WTC11 (cell line): Measurements from ENCODE around the gene ECHDC3. TPM values are rescaled to one million over a fixed set of nuclear protein-coding genes. Genes with fewer than 3 reads are reported as not detected.

Experiments
- ATAC-seq: fragments of 200-7000 bp; cut with Tn5 transposase; 2 replicates; pipeline ENCODE4 v1.10.0; 2021; ENCODE audit warnings: mild to moderate bottlenecking, moderate library complexity
- CTCF ChIA-PET: fragments of 300-600 bp; sonication (Branson Sonifier 250); formaldehyde crosslinking; loops from one replicate; lab custom pipeline; 2021; ENCODE audit warnings: antibody characterized with exemption; lab: Charles Lee
- POLR2A ChIA-PET: fragments of 350-600 bp; sonication (Branson Sonifier 250); formaldehyde crosslinking; loops from one replicate; lab custom pipeline; 2021; ENCODE audit warnings: antibody characterized with exemption; lab: Charles Lee
- DNase-seq: peaks from one replicate; pipeline ENCODE4 v3.0.0; 2021; ENCODE audit warnings: low spot score
- H3K27ac Mint-ChIP-seq: 2 replicates; pipeline ENCODE4 v1.8.0; 2021; ENCODE audit warnings: mixed read lengths
- H3K27me3 Mint-ChIP-seq: 2 replicates; pipeline ENCODE4 v1.8.0; 2021; ENCODE audit warnings: low read depth, mild to moderate bottlenecking, moderate library complexity, mixed read lengths
- H3K36me3 Mint-ChIP-seq: 2 replicates; pipeline ENCODE4 v1.8.0; 2021; ENCODE audit warnings: mixed read lengths
- H3K4me1 Mint-ChIP-seq: 2 replicates; pipeline ENCODE4 v1.8.0; 2022; ENCODE audit warnings: mixed read lengths
- H3K4me3 Mint-ChIP-seq: 2 replicates; pipeline ENCODE4 v1.8.0; 2021; ENCODE audit warnings: mild to moderate bottlenecking, moderate library complexity, mixed read lengths
- H3K9me3 Mint-ChIP-seq: 2 replicates; pipeline ENCODE4 v1.8.0; 2021; ENCODE audit warnings: mixed read lengths
- ATF6 ChIP-seq: sonication (generic); formaldehyde crosslinking; IDR thresholded peaks from 2 replicates; pipeline ENCODE4 v1.8.1; 2023; ENCODE audit warnings: mild to moderate bottlenecking, missing genetic modification reagents
- CREB1 ChIP-seq: sonication (generic); formaldehyde crosslinking; IDR thresholded peaks from 2 replicates; pipeline ENCODE4 v1.8.0; 2023; ENCODE audit warnings: mild to moderate bottlenecking, missing genetic modification reagents
- CREM ChIP-seq: sonication (generic); formaldehyde crosslinking; IDR thresholded peaks from 2 replicates; pipeline ENCODE4 v1.8.1; 2022; ENCODE audit warnings: mild to moderate bottlenecking, missing genetic modification reagents, moderate library complexity
- E2F1 ChIP-seq: sonication (generic); formaldehyde crosslinking; IDR thresholded peaks from 2 replicates; pipeline ENCODE4 v1.8.0; 2022; ENCODE audit warnings: mild to moderate bottlenecking, missing genetic modification reagents
- ETV6 ChIP-seq: sonication (generic); formaldehyde crosslinking; IDR thresholded peaks from 2 replicates; pipeline ENCODE4 v1.8.1; 2022; ENCODE audit warnings: mild to moderate bottlenecking, missing genetic modification reagents
- GABPB1 ChIP-seq: sonication (generic); formaldehyde crosslinking; IDR thresholded peaks from 2 replicates; pipeline ENCODE4 v1.8.1; 2023; ENCODE audit warnings: mild to moderate bottlenecking, missing genetic modification reagents
- IRF2 ChIP-seq: sonication (generic); formaldehyde crosslinking; IDR thresholded peaks from 2 replicates; pipeline ENCODE4 v1.8.0; 2022; ENCODE audit warnings: low read depth, missing genetic modification reagents, borderline replicate concordance
- MAX ChIP-seq: sonication (generic); formaldehyde crosslinking; IDR thresholded peaks from 2 replicates; pipeline ENCODE4 v1.8.0; 2022; ENCODE audit warnings: mild to moderate bottlenecking, missing genetic modification reagents
- NFYB ChIP-seq: sonication (generic); formaldehyde crosslinking; conservative IDR thresholded peaks from 2 replicates; pipeline ENCODE4 v1.8.0; 2022; ENCODE audit warnings: low read depth, missing genetic modification reagents
- SMAD3 ChIP-seq: sonication (generic); formaldehyde crosslinking; IDR thresholded peaks from 2 replicates; pipeline ENCODE4 v1.8.0; 2022; ENCODE audit warnings: missing genetic modification reagents, mild to moderate bottlenecking, borderline replicate concordance
- USF1 ChIP-seq: sonication (generic); formaldehyde crosslinking; IDR thresholded peaks from 2 replicates; pipeline ENCODE4 v1.8.0; 2022; ENCODE audit warnings: mild to moderate bottlenecking, missing genetic modification reagents
- ZNF281 ChIP-seq: sonication (generic); formaldehyde crosslinking; IDR thresholded peaks from 2 replicates; pipeline ENCODE4 v1.8.0; 2023; ENCODE audit warnings: mild to moderate bottlenecking, missing genetic modification reagents
- ZNF317 ChIP-seq: sonication (generic); formaldehyde crosslinking; IDR thresholded peaks from 2 replicates; pipeline ENCODE4 v1.8.1; 2023; ENCODE audit warnings: low read depth, mild to moderate bottlenecking, moderate library complexity, missing genetic modification reagents, borderline replicate concordance
- ZNF423 ChIP-seq: fragments of 250-450 bp; sonication (Bioruptor Pico); IDR thresholded peaks from 2 replicates; pipeline ENCODE4 v2.1.2; 2022; ENCODE audit warnings: mild to moderate bottlenecking, moderate library complexity
- total RNA-seq: library from RNA; stranded (reverse); gene quantifications from 3 replicates; pipeline ENCODE4 v1.2.3, GENCODE V29; 2021
- TF ChIP-seq, protein P1 (sequence below): sonication (generic); formaldehyde crosslinking; IDR thresholded peaks from 2 replicates; pipeline ENCODE4 v1.8.1; 2023; ENCODE audit warnings: mild to moderate bottlenecking, missing genetic modification reagents
- TF ChIP-seq, protein P2 (sequence below): sonication (generic); formaldehyde crosslinking; IDR thresholded peaks from 2 replicates; pipeline ENCODE4 v1.8.0; 2023; ENCODE audit warnings: missing genetic modification reagents, mild to moderate bottlenecking, borderline replicate concordance
- TF ChIP-seq, protein P3 (sequence below): sonication (generic); formaldehyde crosslinking; IDR thresholded peaks from 2 replicates; pipeline ENCODE4 v1.8.1; 2022; ENCODE audit warnings: mild to moderate bottlenecking, moderate library complexity, missing genetic modification reagents

Gene ECHDC3
- total RNA-seq, 1 experiment from 2014 or later: 17.1 TPM

DNA sequence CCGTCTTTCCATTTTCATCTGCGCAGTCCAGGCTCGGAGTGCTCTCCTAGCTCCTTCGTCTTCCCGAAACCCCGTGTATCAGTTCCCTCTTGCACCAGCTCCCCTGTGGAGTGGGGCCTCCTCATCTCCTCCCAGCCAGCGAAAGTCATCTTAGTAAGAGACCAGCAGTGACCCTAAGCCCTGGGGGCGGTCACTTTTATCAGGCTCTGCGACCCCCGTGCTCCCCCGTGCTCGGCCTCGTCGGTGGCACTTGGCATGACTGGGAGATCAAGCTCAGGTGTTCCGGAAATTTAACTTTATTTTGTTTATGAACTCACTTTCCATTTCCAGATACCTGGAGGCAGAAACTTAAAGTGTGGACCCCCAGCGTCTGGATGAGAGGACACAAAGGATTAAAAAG, 574 bp upstream of the ECHDC3 start:
- Mint-ChIP-seq H3K9me3 (peaks cover 29% of the 10 kb centered on the region), H3K4me3 (peak overlapping the region; percentile 57), H3K27me3 (peaks cover 42% of the 10 kb centered on the region), H3K36me3 (peaks cover 26% of the 10 kb centered on the region), H3K27ac (peak overlapping the region; percentile 50), H3K4me1 (peaks cover 20% of the 10 kb centered on the region)
- POLR2A ChIA-PET: no interaction called here
- CTCF ChIA-PET: interaction anchor here (0.6 to 1.2 kb wide), 3 partner anchors 16 to 245 kb away, joined by 3 to 4 read pairs (median 4); no protein-coding TSS in a partner anchor
- DNase-seq: no peak
- no peak for ATAC-seq
- TF ChIP-seq, protein P1, sequence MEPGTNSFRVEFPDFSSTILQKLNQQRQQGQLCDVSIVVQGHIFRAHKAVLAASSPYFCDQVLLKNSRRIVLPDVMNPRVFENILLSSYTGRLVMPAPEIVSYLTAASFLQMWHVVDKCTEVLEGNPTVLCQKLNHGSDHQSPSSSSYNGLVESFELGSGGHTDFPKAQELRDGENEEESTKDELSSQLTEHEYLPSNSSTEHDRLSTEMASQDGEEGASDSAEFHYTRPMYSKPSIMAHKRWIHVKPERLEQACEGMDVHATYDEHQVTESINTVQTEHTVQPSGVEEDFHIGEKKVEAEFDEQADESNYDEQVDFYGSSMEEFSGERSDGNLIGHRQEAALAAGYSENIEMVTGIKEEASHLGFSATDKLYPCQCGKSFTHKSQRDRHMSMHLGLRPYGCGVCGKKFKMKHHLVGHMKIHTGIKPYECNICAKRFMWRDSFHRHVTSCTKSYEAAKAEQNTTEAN: no peak
- TF ChIP-seq CREB1 (CRISPR knock-in tag) (peak; percentile 48; the same call in 1 of the 2 replicates), SMAD3 (CRISPR knock-in tag) (no peak), MAX (0 out of 2 replicates have a peak, but pooled peaks have one; percentile 2), ETV6 (CRISPR knock-in tag) (no peak)

- peaks cover 24% of the 10 kb centered on the region for H3K36me3 Mint-ChIP-seq
- H3K4me3 Mint-ChIP-seq: peak overlapping the region; percentile 52
- H3K4me1 Mint-ChIP-seq: peaks cover 13% of the 10 kb centered on the region
- peaks cover 41% of the 10 kb centered on the region for H3K27me3 Mint-ChIP-seq
- H3K9me3 Mint-ChIP-seq: peaks cover 27% of the 10 kb centered on the region
- ChIA-PET POLR2A (no interaction called here), CTCF (no interaction called here)
- no peak overlapping the region for H3K27ac Mint-ChIP-seq
- TF ChIP-seq ZNF423 (CRISPR knock-in tag) (no peak), GABPB1 (CRISPR knock-in tag) (no peak), ZNF281 (no peak), NFYB (CRISPR knock-in tag) (no peak), CREM (no peak), USF1 (no peak; the same call in 1 of the 2 replicates), IRF2 (CRISPR knock-in tag) (no peak), E2F1 (no peak), ATF6 (CRISPR knock-in tag) (no peak), ZNF317 (CRISPR knock-in tag) (no peak)
- TF ChIP-seq, protein P2, sequence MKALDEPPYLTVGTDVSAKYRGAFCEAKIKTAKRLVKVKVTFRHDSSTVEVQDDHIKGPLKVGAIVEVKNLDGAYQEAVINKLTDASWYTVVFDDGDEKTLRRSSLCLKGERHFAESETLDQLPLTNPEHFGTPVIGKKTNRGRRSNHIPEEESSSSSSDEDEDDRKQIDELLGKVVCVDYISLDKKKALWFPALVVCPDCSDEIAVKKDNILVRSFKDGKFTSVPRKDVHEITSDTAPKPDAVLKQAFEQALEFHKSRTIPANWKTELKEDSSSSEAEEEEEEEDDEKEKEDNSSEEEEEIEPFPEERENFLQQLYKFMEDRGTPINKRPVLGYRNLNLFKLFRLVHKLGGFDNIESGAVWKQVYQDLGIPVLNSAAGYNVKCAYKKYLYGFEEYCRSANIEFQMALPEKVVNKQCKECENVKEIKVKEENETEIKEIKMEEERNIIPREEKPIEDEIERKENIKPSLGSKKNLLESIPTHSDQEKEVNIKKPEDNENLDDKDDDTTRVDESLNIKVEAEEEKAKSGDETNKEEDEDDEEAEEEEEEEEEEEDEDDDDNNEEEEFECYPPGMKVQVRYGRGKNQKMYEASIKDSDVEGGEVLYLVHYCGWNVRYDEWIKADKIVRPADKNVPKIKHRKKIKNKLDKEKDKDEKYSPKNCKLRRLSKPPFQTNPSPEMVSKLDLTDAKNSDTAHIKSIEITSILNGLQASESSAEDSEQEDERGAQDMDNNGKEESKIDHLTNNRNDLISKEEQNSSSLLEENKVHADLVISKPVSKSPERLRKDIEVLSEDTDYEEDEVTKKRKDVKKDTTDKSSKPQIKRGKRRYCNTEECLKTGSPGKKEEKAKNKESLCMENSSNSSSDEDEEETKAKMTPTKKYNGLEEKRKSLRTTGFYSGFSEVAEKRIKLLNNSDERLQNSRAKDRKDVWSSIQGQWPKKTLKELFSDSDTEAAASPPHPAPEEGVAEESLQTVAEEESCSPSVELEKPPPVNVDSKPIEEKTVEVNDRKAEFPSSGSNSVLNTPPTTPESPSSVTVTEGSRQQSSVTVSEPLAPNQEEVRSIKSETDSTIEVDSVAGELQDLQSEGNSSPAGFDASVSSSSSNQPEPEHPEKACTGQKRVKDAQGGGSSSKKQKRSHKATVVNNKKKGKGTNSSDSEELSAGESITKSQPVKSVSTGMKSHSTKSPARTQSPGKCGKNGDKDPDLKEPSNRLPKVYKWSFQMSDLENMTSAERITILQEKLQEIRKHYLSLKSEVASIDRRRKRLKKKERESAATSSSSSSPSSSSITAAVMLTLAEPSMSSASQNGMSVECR: no peak
- TF ChIP-seq, protein P3, sequence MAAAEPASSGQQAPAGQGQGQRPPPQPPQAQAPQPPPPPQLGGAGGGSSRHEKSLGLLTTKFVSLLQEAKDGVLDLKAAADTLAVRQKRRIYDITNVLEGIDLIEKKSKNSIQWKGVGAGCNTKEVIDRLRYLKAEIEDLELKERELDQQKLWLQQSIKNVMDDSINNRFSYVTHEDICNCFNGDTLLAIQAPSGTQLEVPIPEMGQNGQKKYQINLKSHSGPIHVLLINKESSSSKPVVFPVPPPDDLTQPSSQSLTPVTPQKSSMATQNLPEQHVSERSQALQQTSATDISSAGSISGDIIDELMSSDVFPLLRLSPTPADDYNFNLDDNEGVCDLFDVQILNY (CRISPR knock-in tag): no peak
- peak; percentile 41 for DNase-seq
- ATAC-seq: peak; percentile 33
Observed at GRCh38 chr10:11742779-11743298, 657 bp downstream of the ECHDC3 start.
